GM12878 (cell line): Measurements from ENCODE around the gene RTN3. TPM values are rescaled to one million over a fixed set of nuclear protein-coding genes. Genes with fewer than 3 reads are reported as not detected.

Experiments used
- ATAC-seq: fragments of 200-7000 bp; cut with Tn5 transposase; 3 replicates; pipeline ENCODE4 v1.9.1; 2020; ENCODE audit warnings: mild to moderate bottlenecking, moderate library complexity
- BruUV-seq: library from RNA; stranded (reverse); fragments of 400-500 nt; replicated peaks from 2 replicates; lab custom pipeline; 2021; lab: Mats Ljungman, UMichigan
- CTCF ChIA-PET: fragments of 300-600 bp; sonication (Branson Sonifier 250); formaldehyde crosslinking; extraction: SDS; loops from one replicate; lab custom pipeline; 2021; ENCODE audit warnings: inconsistent platforms; lab: Yijun Ruan, JAX
- POLR2A ChIA-PET: fragments of 350-600 bp; formaldehyde crosslinking; extraction: SDS; loops from one replicate; lab custom pipeline; 2021; ENCODE audit warnings: inconsistent platforms; lab: Charles Lee
- RAD21 ChIA-PET: fragments of 300-600 bp; sonication (Branson Sonifier 250); formaldehyde crosslinking; loops from one replicate; lab custom pipeline; 2023; ENCODE audit warnings: antibody characterized with exemption; ENCODE audit not compliant: unreplicated experiment; lab: Charles Lee
- SMC1A ChIA-PET: fragments of 300-600 bp; sonication (Branson Sonifier 250); formaldehyde crosslinking; loops from one replicate; lab custom pipeline; 2023; ENCODE audit not compliant: unreplicated experiment, uncharacterized antibody; lab: Charles Lee
- DNase-seq: peaks from one replicate; pipeline ENCODE4 v3.0.0-alpha.2; 2011; ENCODE audit warnings: low read depth, low spot score
- FAIRE-seq: peaks from 3 replicates; lab custom pipeline; 2011; peaks lifted over from hg19 to GRCh38; lab: Jason Lieb, UNC
- H2AFZ ChIP-seq: 2 replicates; pipeline ENCODE4 v1.6.0; 2011; ENCODE audit warnings: low read depth, low read length, control low read depth; ENCODE audit not compliant: control insufficient read depth
- H3K27ac ChIP-seq: 2 replicates; pipeline ENCODE4 v1.5.1; 2011; ENCODE audit warnings: control low read depth; ENCODE audit not compliant: control insufficient read depth, insufficient read depth
- H3K27me3 ChIP-seq, 2 experiments: replicated peaks in 1 of 2; 2 replicates each; pipeline versions ENCODE4 v1.6.0 to v1.6.1; 2011; ENCODE audit warnings: low read length in 1 of 2; ENCODE audit not compliant: control insufficient read depth in 2 of 2, insufficient read depth in 2 of 2
- H3K36me3 ChIP-seq, 2 experiments: 2 replicates each; pipeline ENCODE4 v1.5.1; 2011; ENCODE audit warnings: low read length in 1 of 2; ENCODE audit not compliant: control insufficient read depth in 2 of 2, insufficient read depth in 2 of 2
- H3K4me1 ChIP-seq: 2 replicates; pipeline ENCODE4 v1.6.1; 2011; ENCODE audit warnings: mild to moderate bottlenecking, low read length, moderate library complexity, mixed read lengths; ENCODE audit not compliant: control insufficient read depth, insufficient read depth
- H3K4me2 ChIP-seq: 2 replicates; pipeline ENCODE4 v1.6.0; 2011; ENCODE audit warnings: control low read depth; ENCODE audit not compliant: control insufficient read depth, insufficient read depth
- H3K4me3 ChIP-seq: fragments of 200-600 bp; sonication (generic); 2 replicates; pipeline ENCODE4 v1.5.1; 2016
- H3K79me2 ChIP-seq: 2 replicates; pipeline ENCODE4 v1.6.0; 2011; ENCODE audit warnings: low read length; ENCODE audit not compliant: control insufficient read depth, insufficient read depth
- H3K9ac ChIP-seq: 2 replicates; pipeline ENCODE4 v1.8.0; 2011; ENCODE audit warnings: low read length, control low read depth, mixed read lengths; ENCODE audit not compliant: control insufficient read depth, insufficient read depth
- H3K9me3 ChIP-seq: replicated peaks from 3 replicates; pipeline ENCODE4 v1.5.1; 2011; ENCODE audit warnings: mild to moderate bottlenecking, low read length; ENCODE audit not compliant: control insufficient read depth, insufficient read depth
- H4K20me1 ChIP-seq: 2 replicates; pipeline ENCODE4 v1.6.0; 2011; ENCODE audit not compliant: control insufficient read depth, insufficient read depth
- ASH2L ChIP-seq: fragments of 300-600, 200-600 bp; sonication (generic); IDR thresholded peaks from 2 replicates; pipeline ENCODE4 v1.6.1; 2017; ENCODE audit warnings: low read depth, mild to moderate bottlenecking, borderline replicate concordance
- E4F1 ChIP-seq: fragments of 450-650 bp; IDR thresholded peaks from 2 replicates; pipeline ENCODE4 v1.6.1; 2018; ENCODE audit warnings: borderline replicate concordance, mild to moderate bottlenecking; ENCODE audit not compliant: partially characterized antibody
- NFXL1 ChIP-seq: fragments of 450-650 bp; IDR thresholded peaks from 2 replicates; pipeline ENCODE4 v1.6.1; 2017; ENCODE audit warnings: antibody characterized with exemption, mild to moderate bottlenecking, borderline replicate concordance
- POLR2A ChIP-seq: IDR thresholded peaks from 2 replicates; pipeline ENCODE4 v1.6.1; 2011; ENCODE audit warnings: low read depth, mild to moderate bottlenecking, low read length
- WGBS: methylation state at CpG from one replicate; pipeline ENCODE4 v1.1.6; 2016; ENCODE audit warnings: low lambda C conversion rate; ENCODE audit not compliant: insufficient replicate concordance, insufficient coverage; ENCODE audit errors: missing lambda C conversion rate; 5-methylcytosine and 5-hydroxymethylcytosine counted together
- in situ Hi-C: fragments of 300-500 bp; cut with MboI; formaldehyde crosslinking; loops from 9 replicates; pipeline ENCODE4 v1.14.3; 2018; ENCODE audit warnings: mixed read lengths
- intact Hi-C: fragments of 100-400 bp; cut with micrococcal nuclease; formaldehyde crosslinking; loops from one replicate; pipeline ENCODE4 v1.14.2; 2022; ENCODE audit not compliant: unreplicated experiment
- polyA plus RNA-seq, 11 experiments: library from polyadenylated mRNA; depleted of rRNA in 4 of 11; unstranded in 6 of 11; stranded (reverse) in 5 of 11; fragments of >200 nt; fragmentation: Nextera tagmentation in 4 of 11; fragmentation: Illumina TruSeq in 1 of 11; extraction: Ambion mirVana in 4 of 11; extraction: Trizol in 1 of 11; gene quantifications; 1 replicate in 1 of 11; 2 replicates in 10 of 11; pipeline versions ENCODE4 v1.2.1 to v1.2.3, GENCODE V29; 2011 to 2016; ENCODE audit warnings: inconsistent platforms in 2 of 11, missing spikeins in 2 of 11, low read depth in 1 of 11
- total RNA-seq, 4 experiments: library from RNA; depleted of rRNA in 3 of 4; stranded (reverse); fragments of >200 nt in 3 of 4; fragmentation: Illumina TruSeq in 1 of 4; extraction: Trizol in 1 of 4; gene quantifications; 2 replicates each; pipeline versions ENCODE4 v1.2.1 to v1.2.3, GENCODE V29; 2013 to 2021

The RTN3 gene
- total and polyA plus RNA-seq, 10 of the 15 experiments (the other 5 are each of a cell fraction or from before 2014, with no cell fraction given): 22.9 to 64.2 (median 47.0) TPM

- TF ChIP-seq NFXL1: no peak
- no peaks in the 10 kb centered on the region for H3K4me1 ChIP-seq
- H3K4me3 ChIP-seq: no peak overlapping the region
- no peak overlapping the region for H3K27ac ChIP-seq
- in situ Hi-C loops (no loop called here), intact Hi-C loops (no loop called here)
- ChIA-PET POLR2A (no interaction called here), CTCF (interaction anchor here (1.3 to 1.6 kb wide), 2 partner anchors 14 to 23 kb away, joined by 4 read pairs; partner anchors contain the start of gene ZFTA), SMC1A (no interaction called here), RAD21 (no interaction called here)
- DNase-seq (no peak), ATAC-seq (no peak), FAIRE-seq (no peak)
- no peak overlapping the region for H2AFZ ChIP-seq
- H3K79me2 ChIP-seq: no peaks in the 10 kb centered on the region
- H3K4me2 ChIP-seq: no peak overlapping the region
- no peak overlapping the region for H3K9ac ChIP-seq
- no peaks in the 10 kb centered on the region for H3K36me3 ChIP-seq
- no peaks in the 10 kb centered on the region for H3K9me3 ChIP-seq
- H3K27me3 ChIP-seq: no peaks in the 10 kb centered on the region
- BruUV-seq: no TSS peak
- no peaks in the 10 kb centered on the region for H4K20me1 ChIP-seq
- WGBS: 64% methylated on average over 6 of the region's 6 CpGs
These were observed 101.4 kb downstream of the RTN3 start for GRCh38 chr11:63782749-63783148.

DNA sequence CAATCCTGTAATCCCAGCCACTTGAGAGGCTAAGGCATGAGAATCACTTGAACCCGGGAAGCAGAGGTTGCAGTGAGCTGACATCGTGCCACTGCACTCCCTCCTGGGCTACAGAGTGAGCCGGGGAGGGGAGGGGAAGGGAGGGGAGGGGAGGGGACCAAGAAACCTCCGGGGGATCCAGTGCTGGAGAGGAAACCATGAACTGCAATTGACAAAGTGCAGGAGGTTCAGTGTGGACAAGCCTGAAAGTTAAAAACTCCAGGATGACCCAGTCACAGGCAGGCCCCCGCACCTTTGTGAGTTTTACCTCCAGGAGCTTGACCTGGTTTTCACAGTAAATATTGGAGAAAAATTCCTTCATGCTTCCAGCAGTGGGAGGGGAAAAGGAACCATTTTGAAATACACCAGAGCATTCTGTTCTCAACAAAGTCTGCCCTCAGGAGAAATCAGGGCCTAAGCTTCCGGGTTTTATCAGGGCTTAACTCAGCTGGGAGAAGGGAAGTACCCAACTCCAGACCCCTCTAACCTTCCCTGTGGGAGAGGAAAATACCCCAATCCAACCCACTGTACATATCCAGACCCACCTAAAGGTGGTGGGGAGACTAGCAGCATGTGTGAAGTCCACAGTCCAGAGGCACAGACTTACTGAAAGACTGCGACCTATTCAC lies 102.8 kb downstream of the RTN3 start:
- Histone ChIP-seq H3K27ac (no peak overlapping the region), H3K4me2 (no peak overlapping the region), H3K27me3 (no peaks in the 10 kb centered on the region), H3K36me3 (no peaks in the 10 kb centered on the region), H3K9ac (no peak overlapping the region), H4K20me1 (no peaks in the 10 kb centered on the region), H3K9me3 (no peaks in the 10 kb centered on the region), H3K4me1 (no peaks in the 10 kb centered on the region), H2AFZ (no peak overlapping the region), H3K4me3 (no peak overlapping the region)
- SMC1A ChIA-PET: no interaction called here
- in situ Hi-C loops: no loop called here
- WGBS: 63% methylated on average over 4 of the region's 7 CpGs
- RAD21 ChIA-PET: no interaction called here
- ATAC-seq: no peak
- no peak for FAIRE-seq
- intact Hi-C loops: no loop called here
- DNase-seq: no peak
- CTCF ChIA-PET: interaction anchor here (0.9 to 1.6 kb wide), 2 partner anchors 21 to 24 kb away, joined by 3 to 4 read pairs; no protein-coding TSS in a partner anchor
- BruUV-seq: no TSS peak
- TF ChIP-seq POLR2A (no peak), E4F1 (no peak), ASH2L (no peak)
- TF ChIP-seq, all 136 proteins: peak for 0
- POLR2A ChIA-PET: no interaction called here
- no peaks in the 10 kb centered on the region for H3K79me2 ChIP-seq
